GM13977 (cell line): Measurements from ENCODE around the gene SLC35C1.

Source experiments
- DNase-seq: peaks from one replicate; pipeline ENCODE4 v3.0.0; 2012; ENCODE audit warnings: low spot score
- CTCF ChIP-seq: IDR thresholded peaks from 2 replicates; pipeline ENCODE4 v1.5.1; 2012; ENCODE audit warnings: mild to moderate bottlenecking, control low read depth; ENCODE audit not compliant: insufficient read depth; ENCODE audit errors: extremely low read depth, missing control alignments
- in situ Hi-C: fragments of 300-500 bp; cut with MboI; formaldehyde crosslinking; loops from one replicate; pipeline ENCODE4 v1.12.0; 2022; ENCODE audit warnings: low sequenced_read_pairs, low pct_unique_long_range_greater_than_20kb, mixed read lengths, inconsistent platforms; ENCODE audit not compliant: unreplicated experiment

The SLC35C1 gene

GRCh38 chr11:45809456-45810395 lies 4.8 kb downstream of the SLC35C1 start:
- in situ Hi-C loops: no loop called here
- TF ChIP-seq CTCF: no peak
- DNase-seq: no peak

- no peak for DNase-seq
- in situ Hi-C loops: no loop called here
- no peak for TF ChIP-seq CTCF
Observed at GRCh38 chr11:45810431-45811108, 5.6 kb downstream of the SLC35C1 start.

GRCh38 chr11:45811109-45811435 lies 6.1 kb downstream of the SLC35C1 start:
- in situ Hi-C loops: no loop called here
- DNase-seq: no peak
- no peak for TF ChIP-seq CTCF

- in situ Hi-C loops: no loop called here
- no peak for TF ChIP-seq CTCF
- no peak for DNase-seq
Observed at GRCh38 chr11:45811571-45812290, 6.8 kb downstream of the SLC35C1 start.

- in situ Hi-C loops: no loop called here
- no peak for DNase-seq
- no peak for TF ChIP-seq CTCF
Observed at GRCh38 chr11:45812581-45813548, 7.9 kb downstream of the SLC35C1 start.
